ENCODE data around the gene HMGN1. TPM values are rescaled to one million over a fixed set of nuclear protein-coding genes. Genes with fewer than 3 reads are reported as not detected.

The HMGN1 gene
- polyA plus RNA-seq, 1 donor from 2014 or later, result 2,070 TPM

GRCh38 chr21:39364949-39365348 lies 16.1 kb upstream of the HMGN1 start:
- no peak overlapping the region for H3K9ac ChIP-seq (ENCODE audit: low read length)
- H3K4me3 ChIP-seq (ENCODE audit: low read length), result no peak overlapping the region
- no peaks in the 10 kb centered on the region for H3K36me3 ChIP-seq (ENCODE audit: insufficient read depth, low read length)
- H2AFZ ChIP-seq (ENCODE audit: low read depth, low read length), result no peak overlapping the region
- H3K79me2 ChIP-seq (replicated peaks; ENCODE audit: insufficient read depth, low read length), result no peaks in the 10 kb centered on the region
- H3K27me3 ChIP-seq (ENCODE audit: insufficient read depth, low read depth, low read length), result no peaks in the 10 kb centered on the region
- H3F3A ChIP-seq (ENCODE audit: insufficient read depth, low read length, poor library complexity, severe bottlenecking), result no peaks in the 10 kb centered on the region
- H3K9me3 ChIP-seq (ENCODE audit: low read length), result no peaks in the 10 kb centered on the region
- no peaks in the 10 kb centered on the region for H3K9me2 ChIP-seq (ENCODE audit: insufficient read depth, low read length)
- no peak for TF ChIP-seq EP300 (conservative IDR thresholded peaks at IDR 0.05; ENCODE audit: poor library complexity, severe bottlenecking)
- no peak for TF ChIP-seq CTCF (IDR thresholded peaks at IDR 0.05; ENCODE audit: poor library complexity, severe bottlenecking)
- no peak for TF ChIP-seq REST (IDR thresholded peaks at IDR 0.05; ENCODE audit: borderline replicate concordance)
- no peak for TF ChIP-seq SMC3 (conservative IDR thresholded peaks at IDR 0.05; ENCODE audit: poor library complexity)
- no peak for TF ChIP-seq POLR2AphosphoS5 (IDR thresholded peaks at IDR 0.05)
- TF ChIP-seq RAD21 (conservative IDR thresholded peaks at IDR 0.05), result no peak
- TF ChIP-seq MXI1 (conservative IDR thresholded peaks at IDR 0.05; ENCODE audit: poor library complexity, severe bottlenecking), result no peak
- no peak for TF ChIP-seq EZH2 (IDR thresholded peaks at IDR 0.05; ENCODE audit: borderline replicate concordance, insufficient read depth, low read length, poor library complexity, severe bottlenecking)
- no peak for TF ChIP-seq TAF1 (IDR thresholded peaks at IDR 0.05; ENCODE audit: low read depth)
- H4K20me1 ChIP-seq (ENCODE audit: insufficient read depth), result no peaks in the 10 kb centered on the region
- H3K27ac ChIP-seq (ENCODE audit: low read length), result no peak overlapping the region
- H3K4me2 ChIP-seq (ENCODE audit: low read length), result no peak overlapping the region

- H3K9me2 ChIP-seq (ENCODE audit: insufficient read depth, low read length), result no peaks in the 10 kb centered on the region
- TF ChIP-seq RAD21 (conservative IDR thresholded peaks at IDR 0.05), result no peak
- no peak for TF ChIP-seq REST (IDR thresholded peaks at IDR 0.05; ENCODE audit: borderline replicate concordance)
- no peak for TF ChIP-seq MXI1 (conservative IDR thresholded peaks at IDR 0.05; ENCODE audit: poor library complexity, severe bottlenecking)
- no peak for TF ChIP-seq TAF1 (IDR thresholded peaks at IDR 0.05; ENCODE audit: low read depth)
- no peak for TF ChIP-seq CTCF (IDR thresholded peaks at IDR 0.05; ENCODE audit: poor library complexity, severe bottlenecking)
- no peaks in the 10 kb centered on the region for H3K36me3 ChIP-seq (ENCODE audit: insufficient read depth, low read length)
- no peaks in the 10 kb centered on the region for H3K9me3 ChIP-seq (ENCODE audit: low read length)
- H3K79me2 ChIP-seq (replicated peaks; ENCODE audit: insufficient read depth, low read length), result no peaks in the 10 kb centered on the region
- no peak overlapping the region for H2AFZ ChIP-seq (ENCODE audit: low read depth, low read length)
- no peak overlapping the region for H3K4me3 ChIP-seq (ENCODE audit: low read length)
- no peak overlapping the region for H3K27ac ChIP-seq (ENCODE audit: low read length)
- H3F3A ChIP-seq (ENCODE audit: insufficient read depth, low read length, poor library complexity, severe bottlenecking), result no peaks in the 10 kb centered on the region
- H4K20me1 ChIP-seq (ENCODE audit: insufficient read depth), result no peaks in the 10 kb centered on the region
- H3K4me2 ChIP-seq (ENCODE audit: low read length), result no peak overlapping the region
- H3K27me3 ChIP-seq (ENCODE audit: insufficient read depth, low read depth, low read length), result no peaks in the 10 kb centered on the region
- no peak overlapping the region for H3K9ac ChIP-seq (ENCODE audit: low read length)
Measured at GRCh38 chr21:39363607-39364555, 15.0 kb upstream of the HMGN1 start.

Data from neural cell (in vitro differentiated cells).